ENCODE measurements around the gene FGD5. TPM values are rescaled to one million over a fixed set of nuclear protein-coding genes. Genes with fewer than 3 reads are reported as not detected.
A peak's percentile ranks its signal among the peaks of the same experiment; 100 is the strongest.

The FGD5 gene
- total and polyA plus RNA-seq, 9 of the 15 experiments (the other 6 are each of a cell fraction or from before 2014, with no cell fraction given): 0.18 TPM; not detected in 8

GRCh38 chr3:14921034-14921616 lies 102.4 kb downstream of the FGD5 start (continued):
- 0 out of 2 replicates have a peak, but pooled peaks have one; percentile 30 for TF ChIP-seq MAX (CRISPR knock-in tag; IDR thresholded peaks at IDR 0.05)
- TF ChIP-seq CC2D1A (IDR thresholded peaks at IDR 0.05): peak; percentile 62; the same call in 1 of the 2 replicates
- no peak for TF ChIP-seq ZC3H11A (IDR thresholded peaks at IDR 0.05; ENCODE audit: low read depth, low read length)
- TF ChIP-seq KLF6 (CRISPR knock-in tag; IDR thresholded peaks at IDR 0.05; ENCODE audit: borderline replicate concordance): no peak
- TF ChIP-seq ZNF740 (CRISPR knock-in tag; IDR thresholded peaks at IDR 0.05): no peak
- TF ChIP-seq ZNF740 (tag; IDR thresholded peaks at IDR 0.05): no peak
- TF ChIP-seq SIN3B (IDR thresholded peaks at IDR 0.05; ENCODE audit: low read depth): no peak
- no peak for TF ChIP-seq NR0B1 (IDR thresholded peaks at IDR 0.05; ENCODE audit: partially characterized antibody)
- no peak for TF ChIP-seq ZNF668 (CRISPR knock-in tag; IDR thresholded peaks at IDR 0.05)
- no peak for TF ChIP-seq LEF1 (IDR thresholded peaks at IDR 0.05)
- no peak for TF ChIP-seq ZBTB9 (CRISPR knock-in tag; IDR thresholded peaks at IDR 0.05)
- TF ChIP-seq THRB (CRISPR knock-in tag; conservative IDR thresholded peaks at IDR 0.05): no peak
- TF ChIP-seq FOXJ3 (CRISPR knock-in tag; IDR thresholded peaks at IDR 0.05): no peak
- no peak for TF ChIP-seq ARID4B (CRISPR knock-in tag; IDR thresholded peaks at IDR 0.05)
- no peak for TF ChIP-seq HNRNPLL (IDR thresholded peaks at IDR 0.05; ENCODE audit: low read depth, low read length, poor library complexity, severe bottlenecking)
- no peak for TF ChIP-seq MIER1 (IDR thresholded peaks at IDR 0.05; ENCODE audit: low read depth)
- TF ChIP-seq CBFA2T3 (IDR thresholded peaks at IDR 0.05): no peak
- no peak for TF ChIP-seq IRF9 (tag; IDR thresholded peaks at IDR 0.05)

All from K562 (cell line).